ENCODE measurements around the gene NEBL. TPM values are rescaled to one million over a fixed set of nuclear protein-coding genes. Genes with fewer than 3 reads are reported as not detected.

NEBL gene
- total RNA-seq, 2 donors from 2014 or later, result 18.5 to 40.7 TPM

DNA sequence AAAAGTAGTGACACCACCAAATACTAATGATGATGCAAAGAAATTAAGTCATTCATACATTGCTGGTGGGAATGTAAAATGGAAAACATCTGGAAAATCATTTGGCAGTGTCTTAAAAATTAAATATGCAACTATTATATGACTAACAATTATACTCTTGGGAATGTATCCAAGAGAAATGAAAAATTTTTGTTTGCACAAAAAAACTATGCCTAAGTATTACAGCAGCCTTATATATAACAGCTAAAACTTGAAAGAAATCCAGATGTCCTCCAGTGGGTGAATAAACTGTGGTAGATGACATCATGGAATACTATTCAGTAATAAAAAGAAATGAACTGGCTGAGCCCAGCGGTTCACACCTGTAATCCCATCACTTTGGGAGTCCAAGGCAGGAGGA lies 132.0 kb downstream of the NEBL start:
- Histone ChIP-seq H3K4me1 (no peaks in the 10 kb centered on the region), H3K36me3 (replicated peaks in 1 of 2; ENCODE audit: insufficient read depth in 1 of 2, low read depth in 2 of 2) (no peaks in the 10 kb centered on the region), H3K4me3 (no peak overlapping the region), H3K27ac (no peak overlapping the region), H3K9me3 (no peaks in the 10 kb centered on the region), H3K27me3 (no peaks in the 10 kb centered on the region)
- DNase-seq (no peak), ATAC-seq (no peak)
- intact Hi-C loops (cut with DNase I), result no loop called here
- WGBS, 2 donors, result 88 to 100% methylated on average over 1 of the region's 1 CpG
- TF ChIP-seq, protein P1, sequence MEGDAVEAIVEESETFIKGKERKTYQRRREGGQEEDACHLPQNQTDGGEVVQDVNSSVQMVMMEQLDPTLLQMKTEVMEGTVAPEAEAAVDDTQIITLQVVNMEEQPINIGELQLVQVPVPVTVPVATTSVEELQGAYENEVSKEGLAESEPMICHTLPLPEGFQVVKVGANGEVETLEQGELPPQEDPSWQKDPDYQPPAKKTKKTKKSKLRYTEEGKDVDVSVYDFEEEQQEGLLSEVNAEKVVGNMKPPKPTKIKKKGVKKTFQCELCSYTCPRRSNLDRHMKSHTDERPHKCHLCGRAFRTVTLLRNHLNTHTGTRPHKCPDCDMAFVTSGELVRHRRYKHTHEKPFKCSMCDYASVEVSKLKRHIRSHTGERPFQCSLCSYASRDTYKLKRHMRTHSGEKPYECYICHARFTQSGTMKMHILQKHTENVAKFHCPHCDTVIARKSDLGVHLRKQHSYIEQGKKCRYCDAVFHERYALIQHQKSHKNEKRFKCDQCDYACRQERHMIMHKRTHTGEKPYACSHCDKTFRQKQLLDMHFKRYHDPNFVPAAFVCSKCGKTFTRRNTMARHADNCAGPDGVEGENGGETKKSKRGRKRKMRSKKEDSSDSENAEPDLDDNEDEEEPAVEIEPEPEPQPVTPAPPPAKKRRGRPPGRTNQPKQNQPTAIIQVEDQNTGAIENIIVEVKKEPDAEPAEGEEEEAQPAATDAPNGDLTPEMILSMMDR (IDR thresholded peaks at IDR 0.05), result no peak
- no peak for TF ChIP-seq POLR2A (IDR thresholded peaks at IDR 0.05)

DNA sequence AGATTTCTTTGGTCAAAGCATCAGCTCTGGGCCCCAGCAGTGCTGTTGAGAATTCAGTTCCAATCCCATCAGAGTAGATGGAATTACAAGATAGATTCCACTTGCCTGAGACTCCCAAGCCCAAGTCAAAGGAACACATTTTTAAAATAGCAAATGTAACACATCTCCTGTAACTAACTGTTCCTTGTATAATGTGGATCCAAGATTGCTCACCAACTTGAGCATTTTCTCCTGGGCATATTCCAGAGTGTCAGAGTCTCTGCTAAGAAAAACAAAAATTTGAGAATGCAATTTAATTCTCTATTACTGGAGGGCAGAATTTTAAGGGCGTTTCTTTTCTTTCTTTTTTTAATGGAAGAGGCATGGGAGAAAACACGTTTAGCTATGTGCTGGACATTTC lies 136.7 kb downstream of the NEBL start:
- WGBS, 2 donors, result 54 to 55% methylated on average over 2 of the region's 2 CpGs
- intact Hi-C loops (cut with DNase I), result no loop called here

DNA sequence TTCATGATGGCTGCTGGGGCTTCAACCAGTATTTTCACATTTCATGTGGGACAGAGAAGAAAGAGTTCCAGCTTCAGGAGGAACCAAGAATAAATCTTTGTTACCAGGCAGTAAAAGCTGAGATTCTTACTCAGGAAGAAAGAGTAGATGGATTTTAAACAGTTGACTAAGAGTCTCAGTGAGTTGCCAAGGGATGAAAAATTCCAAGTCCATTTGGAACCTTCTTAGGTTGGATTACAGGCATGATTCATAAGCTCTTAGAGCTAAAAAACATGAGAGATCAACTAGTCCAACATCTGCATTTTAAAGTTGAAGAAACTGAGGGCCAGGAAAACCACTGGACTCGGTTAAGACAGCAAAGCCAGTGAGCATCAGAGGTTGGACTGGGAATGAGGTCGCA lies 148.6 kb downstream of the NEBL start:
- intact Hi-C loops (cut with DNase I), result no loop called here
- no peaks in the 10 kb centered on the region for H3K27me3 ChIP-seq
- no peak for DNase-seq
- no peaks in the 10 kb centered on the region for H3K4me1 ChIP-seq
- no peak for ATAC-seq
- H3K27ac ChIP-seq, result no peak overlapping the region
- H3K4me3 ChIP-seq, result no peak overlapping the region
- no peaks in the 10 kb centered on the region for H3K36me3 ChIP-seq (replicated peaks in 1 of 2; ENCODE audit: insufficient read depth in 1 of 2, low read depth in 2 of 2)
- no peak for TF ChIP-seq POLR2A (IDR thresholded peaks at IDR 0.05)
- TF ChIP-seq, protein P1 (IDR thresholded peaks at IDR 0.05), result no peak
- 57 to 72% methylated on average over 2 of the region's 2 CpGs for WGBS, 2 donors
- H3K9me3 ChIP-seq, result no peaks in the 10 kb centered on the region

More for the DNA sequence above, 136.7 kb downstream of the NEBL start:
- Histone ChIP-seq H3K27me3 (no peaks in the 10 kb centered on the region), H3K27ac (no peak overlapping the region), H3K4me3 (no peak overlapping the region), H3K36me3 (replicated peaks in 1 of 2; ENCODE audit: insufficient read depth in 1 of 2, low read depth in 2 of 2) (no peaks in the 10 kb centered on the region), H3K9me3 (no peaks in the 10 kb centered on the region), H3K4me1 (no peaks in the 10 kb centered on the region)
- no peak for TF ChIP-seq POLR2A (IDR thresholded peaks at IDR 0.05)
- TF ChIP-seq, protein P1 (IDR thresholded peaks at IDR 0.05), result no peak
- DNase-seq (no peak), ATAC-seq (no peak)

DNA sequence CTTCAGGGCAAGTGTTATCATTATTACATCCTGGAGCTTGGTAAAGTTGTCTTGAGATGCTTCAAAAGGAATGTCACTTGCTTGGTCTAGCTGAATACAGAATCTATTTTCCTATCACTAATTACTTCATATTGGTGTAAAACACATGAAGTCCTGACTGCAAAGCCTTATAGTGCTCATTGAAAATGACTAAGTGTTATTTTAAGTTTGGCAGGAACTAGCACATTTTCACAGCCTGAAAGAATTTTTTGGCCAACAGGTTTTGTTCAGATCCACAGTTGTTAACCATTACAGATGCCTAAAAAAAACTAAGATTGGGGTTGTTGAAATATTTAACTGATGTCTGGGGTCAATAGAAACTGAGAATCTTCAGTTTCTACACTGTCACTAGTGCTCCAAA lies 149.3 kb downstream of the NEBL start:
- Histone ChIP-seq H3K36me3 (replicated peaks in 1 of 2; ENCODE audit: insufficient read depth in 1 of 2, low read depth in 2 of 2) (no peaks in the 10 kb centered on the region), H3K4me3 (no peak overlapping the region), H3K27me3 (no peaks in the 10 kb centered on the region), H3K4me1 (no peaks in the 10 kb centered on the region), H3K9me3 (no peaks in the 10 kb centered on the region), H3K27ac (no peak overlapping the region)
- no peak for ATAC-seq
- no peak for DNase-seq
- TF ChIP-seq POLR2A (IDR thresholded peaks at IDR 0.05), result no peak
- TF ChIP-seq, protein P1 (IDR thresholded peaks at IDR 0.05), result no peak
- intact Hi-C loops (cut with DNase I), result no loop called here

DNA sequence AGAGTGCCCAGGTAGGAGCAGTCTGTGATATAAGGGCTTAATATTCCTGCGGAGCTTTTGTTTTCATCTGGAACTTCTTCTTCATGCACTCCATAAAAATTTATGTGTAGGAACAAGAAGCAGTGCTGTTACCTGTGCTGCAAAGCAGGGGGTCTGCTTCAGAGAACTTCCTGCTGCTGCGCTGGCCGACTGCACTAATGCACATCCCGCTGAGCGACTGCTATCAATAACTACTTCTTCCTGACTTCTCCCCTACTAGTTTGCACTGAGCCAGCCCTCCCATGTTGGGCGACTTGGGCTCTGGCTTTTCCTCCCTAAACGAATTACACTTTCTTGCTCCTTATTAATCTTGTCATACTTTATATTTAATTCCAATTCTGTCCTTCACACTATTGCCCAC lies 150.3 kb downstream of the NEBL start:
- ATAC-seq (no peak), DNase-seq (no peak)
- WGBS, 2 donors, result 72 to 78% methylated on average over 7 of the region's 7 CpGs

More for the DNA sequence above, 150.3 kb downstream of the NEBL start:
- intact Hi-C loops (cut with DNase I), result no loop called here
- Histone ChIP-seq H3K4me3 (no peak overlapping the region), H3K36me3 (replicated peaks in 1 of 2; ENCODE audit: insufficient read depth in 1 of 2, low read depth in 2 of 2) (no peaks in the 10 kb centered on the region), H3K4me1 (no peaks in the 10 kb centered on the region), H3K9me3 (no peaks in the 10 kb centered on the region), H3K27me3 (no peaks in the 10 kb centered on the region), H3K27ac (no peak overlapping the region)
- no peak for TF ChIP-seq POLR2A (IDR thresholded peaks at IDR 0.05)
- TF ChIP-seq, protein P1 (IDR thresholded peaks at IDR 0.05), result no peak
